Vagina (tissue), 2 donors: Measurements from ENCODE around the gene PDE4A. TPM values are rescaled to one million over a fixed set of nuclear protein-coding genes. Genes with fewer than 3 reads are reported as not detected.

Experiments
- DNase-seq, 2 donors: peaks; one replicate each; pipeline ENCODE4 v3.0.0-alpha.2; 2017; ENCODE audit errors: extremely low spot score in 2 of 2
- H3K27ac ChIP-seq: fragments of 200-600 bp; sonication (generic); one replicate; pipeline ENCODE4 v1.5.1; 2019
- H3K27me3 ChIP-seq: fragments of 200-600 bp; sonication (generic); one replicate; pipeline ENCODE4 v1.5.1; 2019
- H3K36me3 ChIP-seq, 2 donors: fragments of 200-600 bp; sonication (generic); one replicate each; pipeline ENCODE4 v1.5.1; 2017 to 2019
- H3K4me1 ChIP-seq: fragments of 200-600 bp; sonication (generic); one replicate; pipeline ENCODE4 v1.5.1; 2019
- H3K4me3 ChIP-seq, 2 donors: fragments of 200-600 bp; sonication (generic); 1 replicate in 1 of 2; 2 replicates in 1 of 2; pipeline ENCODE4 v1.5.1; 2016 to 2019
- H3K9me3 ChIP-seq: fragments of 200-600 bp; sonication (generic); one replicate; pipeline ENCODE4 v1.5.1; 2019
- POLR2A ChIP-seq, 2 donors: fragments of 450-650 bp; IDR thresholded peaks; one replicate each; pipeline ENCODE4 v1.6.1; 2017; ENCODE audit warnings: antibody characterized with exemption in 2 of 2, mild to moderate bottlenecking in 2 of 2, moderate library complexity in 2 of 2
- POLR2AphosphoS5 ChIP-seq, 2 donors: sonication (generic); formaldehyde crosslinking; IDR thresholded peaks; one replicate each; pipeline ENCODE4 v1.9.0; 2017; ENCODE audit warnings: antibody characterized with exemption in 2 of 2, mild to moderate bottlenecking in 2 of 2, low read depth in 1 of 2; ENCODE audit not compliant: insufficient read depth in 1 of 2
- intact Hi-C: fragments of 100-400 bp; cut with DNase I; formaldehyde crosslinking; loops from one replicate; pipeline ENCODE4 v1.15.1; 2023
- total RNA-seq: library from RNA; depleted of rRNA; stranded (reverse); fragments of >200 nt; gene quantifications from one replicate; pipeline ENCODE4 v1.2.3, GENCODE V29; 2016
- TF ChIP-seq, protein P1 (sequence below), 3 experiments: fragments of 450-650 bp in 2 of 3; fragments of 200-600 bp in 1 of 3; sonication (generic) in 1 of 3; IDR thresholded peaks; one replicate each; pipeline ENCODE4 v1.5.1; 2017 to 2019; ENCODE audit warnings: antibody characterized with exemption in 3 of 3, mild to moderate bottlenecking in 2 of 3, moderate library complexity in 2 of 3

The PDE4A gene
- total RNA-seq, 1 donor from 2014 or later = 16.7 TPM

DNA sequence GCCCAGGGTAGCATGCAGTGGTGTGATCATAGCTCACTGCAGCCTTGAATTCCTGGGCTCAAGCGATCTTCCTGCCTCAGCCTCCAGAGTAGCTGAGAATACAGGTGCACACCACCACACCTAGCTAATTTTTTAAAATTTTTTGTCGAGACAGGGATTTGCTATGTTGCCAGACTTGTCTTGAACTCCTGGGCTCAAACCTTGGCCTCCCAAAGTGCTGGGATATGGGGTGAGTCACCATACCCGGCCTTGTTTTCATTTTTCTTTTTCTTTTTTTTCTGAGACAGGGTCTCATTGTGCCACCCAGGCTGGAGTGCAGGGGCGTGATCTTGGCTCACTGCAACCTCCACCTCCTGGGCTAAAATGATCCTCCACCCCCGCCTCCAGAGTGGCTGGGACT, 44.1 kb downstream of the PDE4A start:
- peaks cover 0 to 24% of the 10 kb centered on the region in 2 donors for H3K36me3 ChIP-seq
- H3K27ac ChIP-seq = no peak overlapping the region
- DNase-seq = no peak

GRCh38 chr19:10467104-10467706, 46.9 kb downstream of the PDE4A start:
- TF ChIP-seq POLR2A (IDR thresholded peaks at IDR 0.05) (no peak), POLR2AphosphoS5 (IDR thresholded peaks at IDR 0.05; ENCODE audit: insufficient read depth in 1 of 2, low read depth in 1 of 2) (no peak)
- TF ChIP-seq, protein P1, sequence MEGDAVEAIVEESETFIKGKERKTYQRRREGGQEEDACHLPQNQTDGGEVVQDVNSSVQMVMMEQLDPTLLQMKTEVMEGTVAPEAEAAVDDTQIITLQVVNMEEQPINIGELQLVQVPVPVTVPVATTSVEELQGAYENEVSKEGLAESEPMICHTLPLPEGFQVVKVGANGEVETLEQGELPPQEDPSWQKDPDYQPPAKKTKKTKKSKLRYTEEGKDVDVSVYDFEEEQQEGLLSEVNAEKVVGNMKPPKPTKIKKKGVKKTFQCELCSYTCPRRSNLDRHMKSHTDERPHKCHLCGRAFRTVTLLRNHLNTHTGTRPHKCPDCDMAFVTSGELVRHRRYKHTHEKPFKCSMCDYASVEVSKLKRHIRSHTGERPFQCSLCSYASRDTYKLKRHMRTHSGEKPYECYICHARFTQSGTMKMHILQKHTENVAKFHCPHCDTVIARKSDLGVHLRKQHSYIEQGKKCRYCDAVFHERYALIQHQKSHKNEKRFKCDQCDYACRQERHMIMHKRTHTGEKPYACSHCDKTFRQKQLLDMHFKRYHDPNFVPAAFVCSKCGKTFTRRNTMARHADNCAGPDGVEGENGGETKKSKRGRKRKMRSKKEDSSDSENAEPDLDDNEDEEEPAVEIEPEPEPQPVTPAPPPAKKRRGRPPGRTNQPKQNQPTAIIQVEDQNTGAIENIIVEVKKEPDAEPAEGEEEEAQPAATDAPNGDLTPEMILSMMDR (IDR thresholded peaks at IDR 0.05) = no peak
- Histone ChIP-seq H3K27ac (no peak overlapping the region), H3K9me3 (no peaks in the 10 kb centered on the region), H3K4me3 (no peak overlapping the region), H3K4me1 (no peaks in the 10 kb centered on the region), H3K27me3 (no peaks in the 10 kb centered on the region), H3K36me3 (peaks cover 0 to 24% of the 10 kb centered on the region in 2 donors)
- no peak for DNase-seq
- intact Hi-C loops = no loop called here

More for the DNA sequence above, 44.1 kb downstream of the PDE4A start:
- H3K4me3 ChIP-seq = no peak overlapping the region
- intact Hi-C loops = no loop called here
- no peaks in the 10 kb centered on the region for H3K9me3 ChIP-seq
- no peaks in the 10 kb centered on the region for H3K27me3 ChIP-seq
- TF ChIP-seq POLR2AphosphoS5 (IDR thresholded peaks at IDR 0.05; ENCODE audit: insufficient read depth in 1 of 2, low read depth in 1 of 2) = no peak
- TF ChIP-seq POLR2A (IDR thresholded peaks at IDR 0.05) = no peak
- TF ChIP-seq, protein P1 (IDR thresholded peaks at IDR 0.05) = no peak
- H3K4me1 ChIP-seq = peaks cover 7% of the 10 kb centered on the region

DNA sequence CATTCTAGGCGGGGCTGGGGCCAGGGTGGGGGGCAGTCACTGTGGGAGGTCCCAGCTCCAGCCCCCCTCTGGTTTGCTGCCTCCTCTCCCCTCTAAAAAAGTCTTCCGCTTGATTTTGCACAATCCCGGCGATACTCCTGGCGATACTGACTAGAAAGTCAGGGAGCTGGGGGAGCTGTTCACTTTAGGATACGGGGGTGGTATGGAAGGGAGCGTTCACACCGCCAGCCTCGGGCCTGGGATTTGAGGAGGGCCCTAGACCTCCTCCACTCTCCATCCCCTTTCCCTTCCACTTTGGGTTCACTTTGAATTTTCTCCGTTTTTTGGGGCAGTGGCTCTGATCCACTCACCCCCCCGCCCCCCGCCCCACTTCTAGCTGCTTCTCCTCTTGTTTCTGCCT, 47.8 kb downstream of the PDE4A start:
- H3K4me1 ChIP-seq = no peaks in the 10 kb centered on the region
- no peak overlapping the region for H3K27ac ChIP-seq
- TF ChIP-seq POLR2A (IDR thresholded peaks at IDR 0.05) (no peak), POLR2AphosphoS5 (IDR thresholded peaks at IDR 0.05; ENCODE audit: insufficient read depth in 1 of 2, low read depth in 1 of 2) (no peak)
- TF ChIP-seq, protein P1 (IDR thresholded peaks at IDR 0.05) = no peak
- peaks cover 0 to 24% of the 10 kb centered on the region in 2 donors for H3K36me3 ChIP-seq
- H3K9me3 ChIP-seq = no peaks in the 10 kb centered on the region
- no peaks in the 10 kb centered on the region for H3K27me3 ChIP-seq
- no peak for DNase-seq
- H3K4me3 ChIP-seq = no peak overlapping the region
- intact Hi-C loops = no loop called here

- TF ChIP-seq POLR2AphosphoS5 (IDR thresholded peaks at IDR 0.05; ENCODE audit: insufficient read depth in 1 of 2, low read depth in 1 of 2) = no peak
- TF ChIP-seq, protein P1 (IDR thresholded peaks at IDR 0.05) = no peak
- TF ChIP-seq POLR2A (IDR thresholded peaks at IDR 0.05) = no peak
- intact Hi-C loops = no loop called here
- Histone ChIP-seq H3K9me3 (no peaks in the 10 kb centered on the region), H3K4me1 (no peaks in the 10 kb centered on the region), H3K27ac (no peak overlapping the region), H3K27me3 (no peaks in the 10 kb centered on the region), H3K4me3 (no peak overlapping the region), H3K36me3 (peaks cover 0 to 5% of the 10 kb centered on the region in 2 donors)
- no peak for DNase-seq
Observed at GRCh38 chr19:10471909-10472308, 51.6 kb downstream of the PDE4A start.

DNA sequence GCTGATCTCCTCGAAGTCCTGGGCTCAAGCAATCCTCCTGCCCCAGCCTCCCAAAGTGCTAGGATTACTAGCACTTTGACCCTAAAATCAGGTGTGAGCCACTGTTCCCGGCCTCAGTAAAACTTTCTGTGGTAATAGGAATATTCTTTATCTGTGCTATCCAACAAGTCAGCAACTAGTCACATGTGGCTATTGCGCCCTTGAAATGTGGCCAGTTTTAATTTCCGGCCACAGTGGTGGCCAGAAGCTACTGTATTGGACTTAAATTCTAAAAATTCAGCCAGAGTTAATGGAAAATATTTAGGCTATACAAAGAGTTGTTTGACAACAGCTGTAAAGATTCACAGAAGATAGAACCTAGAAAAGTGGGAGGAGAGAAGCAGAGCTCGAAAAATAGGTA, 52.9 kb downstream of the PDE4A start:
- TF ChIP-seq POLR2A (IDR thresholded peaks at IDR 0.05) (no peak), POLR2AphosphoS5 (IDR thresholded peaks at IDR 0.05; ENCODE audit: insufficient read depth in 1 of 2, low read depth in 1 of 2) (no peak)
- TF ChIP-seq, protein P1 (IDR thresholded peaks at IDR 0.05) = no peak
- no peaks in the 10 kb centered on the region for H3K9me3 ChIP-seq
- no peak overlapping the region for H3K27ac ChIP-seq
- peaks cover under 1% of the 10 kb centered on the region for H3K4me1 ChIP-seq
- DNase-seq = no peak
- H3K27me3 ChIP-seq = no peaks in the 10 kb centered on the region
- intact Hi-C loops = no loop called here
- no peaks in the 10 kb centered on the region for H3K36me3 ChIP-seq
- H3K4me3 ChIP-seq = no peak overlapping the region
